Stimulated activated CD4-positive, alpha-beta T cell treated with anti-CD3 and anti-CD28 coated beads, Interleukin-4, amount 100 ng/mL, for 4 hours (primary cell): ENCODE data around the gene CEP170B.
"Not testable (repeated sequence)": the region's sequence is repeated elsewhere in the genome, so short reads cannot be mapped to it uniquely, and the experiment has no call there.

Experiments
- DNase-seq, 2 experiments: peaks; one replicate each; pipeline ENCODE4 v3.0.0-alpha.2; 2020

The CEP170B gene

GRCh38 chr14:104892531-104893434 is 27.7 kb downstream of the CEP170B start:
- no peak for DNase-seq

GRCh38 chr14:104893435-104894207 is 28.6 kb downstream of the CEP170B start:
- DNase-seq: no peak

- no peak for DNase-seq
Observed at GRCh38 chr14:104894331-104895206, 29.5 kb downstream of the CEP170B start.

GRCh38 chr14:104895207-104895785 is 30.2 kb downstream of the CEP170B start:
- DNase-seq: no peak

- no peak for DNase-seq
Observed at GRCh38 chr14:104895786-104896661, 31.0 kb downstream of the CEP170B start.

GRCh38 chr14:104897330-104898194 is 32.5 kb downstream of the CEP170B start:
- DNase-seq: no peak

GRCh38 chr14:104898195-104898558 is 33.1 kb downstream of the CEP170B start:
- no peak for DNase-seq

GRCh38 chr14:104898870-104899510 is 33.9 kb downstream of the CEP170B start:
- DNase-seq: no peak

GRCh38 chr14:104899781-104900180 is 34.7 kb downstream of the CEP170B start:
- no peak for DNase-seq

GRCh38 chr14:104900639-104901512 is 35.8 kb downstream of the CEP170B start:
- no peak for DNase-seq

- DNase-seq: no peak
Observed at GRCh38 chr14:104903990-104904389, 38.9 kb downstream of the CEP170B start.

- DNase-seq: not testable (repeated sequence)
Observed at GRCh38 chr14:104904650-104905578, 39.8 kb downstream of the CEP170B start.

GRCh38 chr14:104905579-104905933 is 40.5 kb downstream of the CEP170B start:
- DNase-seq: not testable (repeated sequence)

GRCh38 chr14:104908303-104908702 is 43.2 kb downstream of the CEP170B start:
- no peak for DNase-seq

GRCh38 chr14:104912053-104912452 is 47.0 kb downstream of the CEP170B start:
- no peak for DNase-seq

- no peak for DNase-seq
Observed at GRCh38 chr14:104913435-104913834, 48.4 kb downstream of the CEP170B start.

GRCh38 chr14:104917116-104917515 is 52.0 kb downstream of the CEP170B start:
- DNase-seq: no peak

- DNase-seq: no peak
Observed at GRCh38 chr14:104917993-104918392, 52.9 kb downstream of the CEP170B start.
